ENCODE measurements around the gene C12orf50.

C12orf50 gene

GRCh38 chr12:87988534-87988933 is 40.7 kb downstream of the C12orf50 start:
- no peak for DNase-seq
- TF ChIP-seq CTCF (IDR thresholded peaks at IDR 0.05; ENCODE audit: low read depth, low read length) = no peak
- H3K9me3 ChIP-seq (ENCODE audit: severe bottlenecking) = no peaks in the 10 kb centered on the region
- no peak overlapping the region for H3K4me3 ChIP-seq (ENCODE audit: low read depth, low read length)
- no peak overlapping the region for H3K27ac ChIP-seq
- H3K36me3 ChIP-seq = no peaks in the 10 kb centered on the region
- no peaks in the 10 kb centered on the region for H3K27me3 ChIP-seq (ENCODE audit: insufficient read depth, low read depth, severe bottlenecking)

GRCh38 chr12:87985069-87985675 is 44.0 kb downstream of the C12orf50 start:
- H3K4me3 ChIP-seq (ENCODE audit: low read depth, low read length) = no peak overlapping the region
- no peak for DNase-seq
- no peak for TF ChIP-seq CTCF (IDR thresholded peaks at IDR 0.05; ENCODE audit: low read depth, low read length)
- no peaks in the 10 kb centered on the region for H3K27me3 ChIP-seq (ENCODE audit: insufficient read depth, low read depth, severe bottlenecking)
- H3K27ac ChIP-seq = no peak overlapping the region
- no peaks in the 10 kb centered on the region for H3K9me3 ChIP-seq (ENCODE audit: severe bottlenecking)
- H3K36me3 ChIP-seq = no peaks in the 10 kb centered on the region

GRCh38 chr12:87982208-87982607 is 47.0 kb downstream of the C12orf50 start:
- Histone ChIP-seq H3K27me3 (ENCODE audit: insufficient read depth, low read depth, severe bottlenecking) (no peaks in the 10 kb centered on the region), H3K9me3 (ENCODE audit: severe bottlenecking) (no peaks in the 10 kb centered on the region), H3K36me3 (no peaks in the 10 kb centered on the region), H3K27ac (no peak overlapping the region), H3K4me3 (ENCODE audit: low read depth, low read length) (no peak overlapping the region)
- DNase-seq = no peak
- TF ChIP-seq CTCF (IDR thresholded peaks at IDR 0.05; ENCODE audit: low read depth, low read length) = no peak

- H3K27me3 ChIP-seq (ENCODE audit: insufficient read depth, low read depth, severe bottlenecking) = no peaks in the 10 kb centered on the region
- H3K36me3 ChIP-seq = no peaks in the 10 kb centered on the region
- TF ChIP-seq CTCF (IDR thresholded peaks at IDR 0.05; ENCODE audit: low read depth, low read length) = no peak
- no peak for DNase-seq
- H3K4me3 ChIP-seq (ENCODE audit: low read depth, low read length) = no peak overlapping the region
- H3K27ac ChIP-seq = no peak overlapping the region
- H3K9me3 ChIP-seq (ENCODE audit: severe bottlenecking) = no peaks in the 10 kb centered on the region
These were observed 47.7 kb downstream of the C12orf50 start for GRCh38 chr12:87981495-87981894.

GRCh38 chr12:87975879-87976278 is 53.3 kb downstream of the C12orf50 start:
- H3K27me3 ChIP-seq (ENCODE audit: insufficient read depth, low read depth, severe bottlenecking) = no peaks in the 10 kb centered on the region
- DNase-seq = no peak
- no peak for TF ChIP-seq CTCF (IDR thresholded peaks at IDR 0.05; ENCODE audit: low read depth, low read length)
- no peak overlapping the region for H3K27ac ChIP-seq
- H3K9me3 ChIP-seq (ENCODE audit: severe bottlenecking) = no peaks in the 10 kb centered on the region
- no peak overlapping the region for H3K4me3 ChIP-seq (ENCODE audit: low read depth, low read length)
- no peaks in the 10 kb centered on the region for H3K36me3 ChIP-seq

DNA sequence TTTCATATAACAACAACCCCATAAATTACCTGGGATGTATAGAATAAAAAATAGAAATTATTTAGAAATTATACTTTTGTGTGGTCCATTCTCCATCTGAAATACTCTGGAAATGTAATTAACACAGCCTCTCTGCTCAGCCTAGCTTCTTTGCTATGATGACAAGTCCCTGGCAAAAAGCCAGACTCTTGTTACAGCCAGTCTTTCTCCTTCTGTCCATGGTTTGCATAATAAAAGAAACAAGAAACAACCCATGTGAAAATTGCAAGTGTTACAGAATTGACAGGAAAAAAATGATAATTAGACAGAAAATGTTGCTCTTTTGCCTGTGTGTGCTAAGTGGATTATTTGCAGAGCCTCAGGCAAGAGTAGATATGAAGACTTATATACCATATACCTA is 61.3 kb downstream of the C12orf50 start:
- Histone ChIP-seq H3K27me3 (ENCODE audit: insufficient read depth, low read depth, severe bottlenecking) (no peaks in the 10 kb centered on the region), H3K27ac (no peak overlapping the region), H3K9me3 (ENCODE audit: severe bottlenecking) (no peaks in the 10 kb centered on the region), H3K4me3 (ENCODE audit: low read depth, low read length) (no peak overlapping the region), H3K36me3 (no peaks in the 10 kb centered on the region)
- no peak for DNase-seq
- TF ChIP-seq CTCF (IDR thresholded peaks at IDR 0.05; ENCODE audit: low read depth, low read length) = no peak
